SK-N-SH (cell line): ENCODE measurements around the gene ZDHHC6.

ENCODE experiments used
- CHD2 ChIP-seq: fragments of 150-350 bp; IDR thresholded peaks from 2 replicates; pipeline ENCODE4 v1.6.1; 2018; ENCODE audit warnings: low read length; ENCODE audit not compliant: partially characterized antibody
- EP300 ChIP-seq, 2 experiments: IDR thresholded peaks; 2 replicates each; pipeline versions ENCODE4 v1.4.0 to v1.6.1; 2012; ENCODE audit warnings: borderline replicate concordance in 1 of 2, low read depth in 1 of 2, low read length in 1 of 2
- EZH2phosphoT487 ChIP-seq: fragments of 200-600 bp; sonication (generic); IDR thresholded peaks from 2 replicates; pipeline ENCODE4 v1.6.1; 2017; ENCODE audit warnings: low read depth, mixed run types, mild to moderate bottlenecking, antibody characterized with exemption, moderate library complexity, borderline replicate concordance
- FOXM1 ChIP-seq: IDR thresholded peaks from 2 replicates; pipeline ENCODE4 v1.4.0; 2012; ENCODE audit warnings: low read depth, mild to moderate bottlenecking
- GABPA ChIP-seq: IDR thresholded peaks from 2 replicates; pipeline ENCODE4 v1.4.0; 2012; ENCODE audit warnings: low read depth, mild to moderate bottlenecking
- JUND ChIP-seq: IDR thresholded peaks from 2 replicates; pipeline ENCODE4 v1.4.0; 2012
- POLR2AphosphoS5 ChIP-seq: IDR thresholded peaks from 2 replicates; pipeline ENCODE4 v1.6.1; 2012; ENCODE audit warnings: low read depth, low read length
- RFX5 ChIP-seq: IDR thresholded peaks from 2 replicates; pipeline ENCODE4 v1.6.1; 2012; ENCODE audit warnings: mild to moderate bottlenecking, improper control_type of control experiment, low read length
- SIN3A ChIP-seq: IDR thresholded peaks from 2 replicates; pipeline ENCODE4 v1.6.1; 2012; ENCODE audit warnings: low read depth, mild to moderate bottlenecking, low read length, moderate library complexity, borderline replicate concordance
- TAF1 ChIP-seq: IDR thresholded peaks from 2 replicates; pipeline ENCODE4 v1.6.1; 2012; ENCODE audit warnings: low read depth, mild to moderate bottlenecking, low read length, moderate library complexity, borderline replicate concordance
- TCF12 ChIP-seq: IDR thresholded peaks from 2 replicates; pipeline ENCODE4 v1.4.0; 2012
- YY1 ChIP-seq: IDR thresholded peaks from 2 replicates; pipeline ENCODE4 v1.4.0; 2012; ENCODE audit warnings: low read depth, mild to moderate bottlenecking
- TF ChIP-seq, protein P1 (sequence below): fragments of 200-600 bp; sonication (generic); IDR thresholded peaks from 2 replicates; pipeline ENCODE4 v1.6.1; 2017; ENCODE audit warnings: antibody characterized with exemption, mild to moderate bottlenecking, moderate library complexity
- TF ChIP-seq, protein P2 (sequence below): IDR thresholded peaks from 2 replicates; pipeline ENCODE4 v1.4.0; 2012; ENCODE audit warnings: low read depth, borderline replicate concordance

DNA sequence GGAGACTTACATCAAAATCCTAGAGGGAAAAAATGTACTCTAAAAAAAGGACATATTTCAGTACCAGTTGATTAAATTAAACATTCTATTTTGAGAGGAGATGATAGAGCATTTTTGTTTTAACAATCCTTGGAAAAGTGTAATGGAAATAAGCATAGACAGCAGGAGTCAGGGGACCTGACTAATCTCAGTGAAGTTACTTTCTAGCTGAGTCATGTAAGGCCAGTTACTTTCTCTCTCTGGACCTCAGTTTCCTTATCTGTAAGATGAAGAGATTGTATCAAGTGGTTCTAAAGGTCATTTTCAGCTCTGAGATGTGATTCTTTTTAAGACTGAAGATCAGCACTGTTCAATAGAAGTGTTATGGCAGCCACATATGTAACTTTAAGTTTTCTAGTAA is 44.4 kb upstream of the ZDHHC6 start:
- TF ChIP-seq, protein P1, sequence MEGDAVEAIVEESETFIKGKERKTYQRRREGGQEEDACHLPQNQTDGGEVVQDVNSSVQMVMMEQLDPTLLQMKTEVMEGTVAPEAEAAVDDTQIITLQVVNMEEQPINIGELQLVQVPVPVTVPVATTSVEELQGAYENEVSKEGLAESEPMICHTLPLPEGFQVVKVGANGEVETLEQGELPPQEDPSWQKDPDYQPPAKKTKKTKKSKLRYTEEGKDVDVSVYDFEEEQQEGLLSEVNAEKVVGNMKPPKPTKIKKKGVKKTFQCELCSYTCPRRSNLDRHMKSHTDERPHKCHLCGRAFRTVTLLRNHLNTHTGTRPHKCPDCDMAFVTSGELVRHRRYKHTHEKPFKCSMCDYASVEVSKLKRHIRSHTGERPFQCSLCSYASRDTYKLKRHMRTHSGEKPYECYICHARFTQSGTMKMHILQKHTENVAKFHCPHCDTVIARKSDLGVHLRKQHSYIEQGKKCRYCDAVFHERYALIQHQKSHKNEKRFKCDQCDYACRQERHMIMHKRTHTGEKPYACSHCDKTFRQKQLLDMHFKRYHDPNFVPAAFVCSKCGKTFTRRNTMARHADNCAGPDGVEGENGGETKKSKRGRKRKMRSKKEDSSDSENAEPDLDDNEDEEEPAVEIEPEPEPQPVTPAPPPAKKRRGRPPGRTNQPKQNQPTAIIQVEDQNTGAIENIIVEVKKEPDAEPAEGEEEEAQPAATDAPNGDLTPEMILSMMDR = no peak
- TF ChIP-seq, protein P2, sequence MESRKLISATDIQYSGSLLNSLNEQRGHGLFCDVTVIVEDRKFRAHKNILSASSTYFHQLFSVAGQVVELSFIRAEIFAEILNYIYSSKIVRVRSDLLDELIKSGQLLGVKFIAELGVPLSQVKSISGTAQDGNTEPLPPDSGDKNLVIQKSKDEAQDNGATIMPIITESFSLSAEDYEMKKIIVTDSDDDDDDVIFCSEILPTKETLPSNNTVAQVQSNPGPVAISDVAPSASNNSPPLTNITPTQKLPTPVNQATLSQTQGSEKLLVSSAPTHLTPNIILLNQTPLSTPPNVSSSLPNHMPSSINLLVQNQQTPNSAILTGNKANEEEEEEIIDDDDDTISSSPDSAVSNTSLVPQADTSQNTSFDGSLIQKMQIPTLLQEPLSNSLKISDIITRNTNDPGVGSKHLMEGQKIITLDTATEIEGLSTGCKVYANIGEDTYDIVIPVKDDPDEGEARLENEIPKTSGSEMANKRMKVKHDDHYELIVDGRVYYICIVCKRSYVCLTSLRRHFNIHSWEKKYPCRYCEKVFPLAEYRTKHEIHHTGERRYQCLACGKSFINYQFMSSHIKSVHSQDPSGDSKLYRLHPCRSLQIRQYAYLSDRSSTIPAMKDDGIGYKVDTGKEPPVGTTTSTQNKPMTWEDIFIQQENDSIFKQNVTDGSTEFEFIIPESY = no peak
- TF ChIP-seq RFX5 = no peak
- TF ChIP-seq JUND = peak; percentile 27; the same call in 1 of the 2 replicates
- peak; percentile 13; the same call in 1 of the 2 replicates for TF ChIP-seq TCF12
- no peak for TF ChIP-seq SIN3A
- TF ChIP-seq FOXM1 = no peak
- no peak for TF ChIP-seq TAF1
- TF ChIP-seq GABPA = no peak
- no peak for TF ChIP-seq CHD2
- TF ChIP-seq EZH2phosphoT487 = no peak
- TF ChIP-seq POLR2AphosphoS5 = no peak
- TF ChIP-seq YY1 = no peak
- TF ChIP-seq EP300 (IDR thresholded peaks at IDR 0.05; ENCODE audit: borderline replicate concordance in 1 of 2, low read depth in 1 of 2, low read length in 1 of 2) = no peak
